Right renal pelvis (tissue), 4 donors: ENCODE results near the gene PAQR7. TPM values are rescaled to one million over a fixed set of nuclear protein-coding genes. Genes with fewer than 3 reads are reported as not detected.
A peak's percentile ranks its signal among the peaks of the same experiment; 100 is the strongest.

Experiments
- DNase-seq, 4 donors: peaks; one replicate each; pipeline ENCODE4 v3.0.0-alpha.2; 2013; ENCODE audit warnings: low read depth in 4 of 4, low spot score in 3 of 4, missing footprints in 1 of 4
- polyA plus RNA-seq, 4 donors: library from polyadenylated mRNA; unstranded; fragments of 120-200 nt; gene quantifications; one replicate each; pipeline ENCODE4 v1.2.1, GENCODE V29; 2013; ENCODE audit not compliant: insufficient read length in 4 of 4

PAQR7 gene
- polyA plus RNA-seq, 4 donors, result 27.3 to 32.4 (median 30.5) TPM

DNA sequence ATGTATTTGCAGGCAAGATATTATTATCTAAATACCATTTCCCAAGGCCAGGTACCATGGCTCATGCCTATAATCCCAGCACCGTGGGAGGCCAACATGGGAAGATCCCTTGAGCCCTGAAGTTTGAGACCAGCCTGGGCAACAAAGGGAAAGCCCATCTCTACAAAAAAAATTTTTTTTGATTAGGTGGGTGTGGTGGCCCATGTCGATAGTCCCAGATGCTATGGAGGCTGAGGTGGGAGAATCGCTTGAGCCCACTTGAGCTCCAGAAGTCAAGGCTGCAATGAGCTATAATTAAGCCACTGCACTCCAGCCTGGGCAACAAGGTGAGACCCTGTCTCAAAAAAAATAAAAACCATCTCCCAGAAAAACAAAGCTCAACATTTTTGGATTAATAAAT lies 28.5 kb upstream of the PAQR7 start:
- DNase-seq, result no peak

GRCh38 chr1:25902462-25902861 lies 27.0 kb upstream of the PAQR7 start:
- DNase-seq, result no peak

GRCh38 chr1:25900219-25900618 lies 24.7 kb upstream of the PAQR7 start:
- DNase-seq, result no peak

- DNase-seq, result no peak
These were observed 24.3 kb upstream of the PAQR7 start for GRCh38 chr1:25899792-25900191.

DNA sequence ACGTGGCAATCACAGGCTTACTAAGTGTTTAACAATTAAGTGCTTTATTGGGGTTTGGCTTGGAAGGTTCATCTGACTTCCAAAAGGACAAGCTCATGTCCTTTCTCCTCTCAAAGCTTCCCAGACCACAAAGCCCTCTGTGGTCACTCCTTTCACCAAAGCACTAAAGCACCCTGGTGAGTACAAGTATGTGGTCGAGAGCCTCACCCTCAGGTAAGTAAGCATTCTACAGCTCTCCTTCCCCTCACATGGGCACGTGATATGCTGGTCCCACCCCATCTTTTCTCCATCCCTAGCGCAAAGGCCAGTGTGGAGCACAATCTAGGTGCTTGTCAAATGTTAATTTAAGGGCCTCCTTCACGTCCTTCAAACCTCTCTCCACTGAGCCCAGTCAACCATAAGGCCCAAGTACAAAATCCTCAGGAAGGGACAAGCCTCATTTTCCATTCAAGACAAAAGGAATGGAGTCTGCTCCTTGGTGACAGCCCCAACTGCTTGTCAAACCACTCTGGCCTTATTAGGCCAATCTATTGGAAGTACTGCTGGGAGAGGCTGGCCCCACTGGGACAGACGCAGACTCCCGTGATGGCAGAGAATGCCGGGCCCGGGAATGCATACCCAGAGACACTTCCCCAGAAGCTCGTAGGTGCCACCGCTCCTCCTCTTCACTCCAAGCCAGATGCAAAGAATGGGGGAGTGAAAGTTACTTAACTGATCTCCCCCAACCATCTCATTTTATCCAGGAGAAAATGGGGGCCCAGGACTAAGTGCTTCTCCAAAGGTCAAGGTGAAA lies 22.9 kb upstream of the PAQR7 start:
- DNase-seq, result no peak

DNA sequence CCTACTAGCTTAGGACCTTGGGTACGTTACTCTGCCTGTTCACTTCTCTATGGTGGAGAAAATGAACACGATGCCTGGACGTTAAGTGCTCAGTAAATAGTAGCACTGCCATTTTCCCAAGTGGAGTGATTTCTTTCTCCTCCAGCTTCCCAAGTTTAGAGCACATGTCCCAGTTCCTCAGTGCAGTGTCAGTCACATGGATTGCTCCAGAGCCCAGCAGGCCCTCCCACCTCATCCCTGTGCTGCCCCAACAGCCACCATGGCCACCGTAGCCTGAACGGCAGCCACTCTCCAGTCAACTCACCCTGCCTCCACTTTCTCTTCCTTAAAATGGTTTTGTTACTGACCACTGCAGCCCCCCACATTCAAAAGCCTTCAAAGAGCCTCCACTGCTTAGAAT lies 22.2 kb upstream of the PAQR7 start:
- no peak for DNase-seq

- DNase-seq, result no peak
These were observed 20.8 kb upstream of the PAQR7 start for GRCh38 chr1:25896266-25896665.

DNA sequence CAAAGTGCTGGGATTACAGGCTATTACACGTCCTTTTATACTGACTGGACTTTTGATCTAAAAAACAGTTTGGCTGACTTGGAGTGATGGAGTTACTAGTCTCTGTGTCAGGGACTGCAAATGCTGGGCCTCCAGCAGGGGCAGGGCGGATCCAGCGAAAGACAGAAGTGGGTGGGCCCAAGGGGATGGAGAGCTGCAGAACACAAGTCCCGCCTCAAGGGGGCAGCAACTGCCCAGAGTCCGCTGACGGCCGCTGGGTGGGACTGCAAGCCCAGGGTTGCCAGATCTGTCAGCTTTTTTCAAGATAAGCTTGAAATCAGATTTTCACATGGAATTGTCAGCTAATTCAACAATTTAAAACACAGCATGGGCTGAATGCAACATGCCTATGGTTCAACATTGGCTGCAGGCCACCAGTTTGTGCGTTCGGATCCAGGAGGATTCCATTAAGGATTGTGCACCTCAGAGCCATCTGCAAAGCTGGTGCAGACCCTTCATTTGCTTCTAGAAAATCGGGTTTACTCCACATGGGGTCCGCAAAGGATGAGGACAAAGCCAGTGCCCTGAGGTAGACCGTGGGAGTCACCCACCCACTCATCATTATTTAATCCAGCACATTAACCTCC lies 20.0 kb upstream of the PAQR7 start:
- peak; percentile 88 to 90 (median 88) for DNase-seq

DNA sequence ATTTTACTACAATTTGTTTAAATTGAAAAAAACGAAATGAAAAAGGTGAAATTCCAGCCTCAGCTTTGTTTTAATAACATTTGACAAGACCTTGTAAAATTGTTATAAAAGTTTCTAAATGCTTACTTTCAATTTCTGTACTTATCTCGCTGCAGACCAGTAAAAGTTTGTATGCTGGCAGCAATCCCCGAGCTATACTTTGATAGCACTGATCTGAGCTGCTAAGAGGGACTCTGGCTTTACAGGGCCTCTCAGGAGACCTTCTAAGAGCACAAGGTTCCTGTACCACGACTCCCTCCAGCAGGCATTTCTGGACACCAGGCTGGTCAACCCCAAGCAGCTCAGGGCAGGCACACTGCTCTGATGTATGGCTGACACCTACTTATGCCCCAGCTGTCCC lies 17.6 kb upstream of the PAQR7 start:
- DNase-seq, result no peak

DNA sequence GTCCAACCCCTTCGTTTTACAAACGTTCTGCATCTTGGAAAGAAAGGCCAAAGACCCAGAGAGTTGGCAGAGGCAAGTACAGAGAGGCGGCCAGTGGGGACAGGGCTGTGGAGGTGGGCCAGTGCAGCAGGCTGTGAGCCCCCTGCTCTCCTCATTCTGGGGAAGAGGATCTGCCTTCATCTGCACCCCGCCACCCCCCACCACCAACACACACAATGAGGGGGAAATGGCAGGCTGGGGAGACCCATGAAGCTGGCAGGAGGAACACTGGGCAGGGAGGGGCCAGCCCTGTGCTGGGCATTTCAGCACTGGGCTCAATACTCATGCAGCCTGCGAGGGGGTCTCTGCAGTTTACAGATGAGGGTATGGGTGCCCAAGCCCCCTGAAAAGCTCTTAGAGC lies 16.1 kb upstream of the PAQR7 start:
- DNase-seq, result no peak

GRCh38 chr1:25890239-25891034 lies 14.9 kb upstream of the PAQR7 start:
- DNase-seq, result no peak

- no peak for DNase-seq
These were observed 14.0 kb upstream of the PAQR7 start for GRCh38 chr1:25889470-25889869.

- no peak for DNase-seq
These were observed 13.0 kb upstream of the PAQR7 start for GRCh38 chr1:25888426-25888987.

- no peak for DNase-seq
These were observed 10.1 kb upstream of the PAQR7 start for GRCh38 chr1:25885602-25886001.

DNA sequence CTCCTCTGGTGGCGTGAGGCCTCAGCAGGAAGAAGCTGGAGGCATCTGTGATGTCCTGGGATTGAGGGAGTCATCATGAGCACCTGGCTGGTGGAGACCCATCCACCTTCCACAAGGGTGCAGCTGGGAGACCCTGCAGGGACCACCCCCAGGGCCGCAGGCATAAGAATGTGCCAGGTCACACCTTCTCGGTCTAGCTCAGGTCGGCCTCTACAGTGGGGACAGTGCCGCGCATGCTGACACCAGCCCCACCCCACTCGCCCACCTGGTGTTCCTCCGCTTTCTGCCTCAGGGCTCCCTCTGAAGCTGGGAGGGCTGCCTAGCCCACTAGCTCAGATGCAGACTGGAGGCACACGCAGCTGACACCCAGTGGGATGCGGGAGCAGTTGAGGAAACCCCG lies 5.8 kb upstream of the PAQR7 start:
- DNase-seq, result no peak

DNA sequence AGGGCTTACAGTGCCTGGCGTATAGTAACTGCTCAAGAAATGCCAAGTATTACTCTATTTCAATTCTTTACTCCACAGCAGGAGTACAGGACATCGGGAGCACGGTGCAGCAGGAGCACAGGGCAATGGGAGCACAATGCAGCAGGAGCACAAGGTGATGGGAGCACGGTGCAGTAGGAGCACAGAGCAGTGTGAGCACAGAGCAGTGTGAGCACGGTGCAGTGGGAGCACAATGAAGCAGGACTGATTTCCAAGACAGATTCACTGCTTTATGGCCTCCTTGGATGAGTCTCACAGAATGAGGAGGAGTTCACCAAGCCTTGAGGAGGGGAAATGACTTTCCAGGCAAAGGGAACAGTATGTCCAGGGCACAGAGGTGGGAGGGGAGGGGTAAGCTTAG lies 5.0 kb upstream of the PAQR7 start:
- DNase-seq, result no peak

- no peak for DNase-seq
These were observed 4.2 kb upstream of the PAQR7 start for GRCh38 chr1:25879675-25880074.

DNA sequence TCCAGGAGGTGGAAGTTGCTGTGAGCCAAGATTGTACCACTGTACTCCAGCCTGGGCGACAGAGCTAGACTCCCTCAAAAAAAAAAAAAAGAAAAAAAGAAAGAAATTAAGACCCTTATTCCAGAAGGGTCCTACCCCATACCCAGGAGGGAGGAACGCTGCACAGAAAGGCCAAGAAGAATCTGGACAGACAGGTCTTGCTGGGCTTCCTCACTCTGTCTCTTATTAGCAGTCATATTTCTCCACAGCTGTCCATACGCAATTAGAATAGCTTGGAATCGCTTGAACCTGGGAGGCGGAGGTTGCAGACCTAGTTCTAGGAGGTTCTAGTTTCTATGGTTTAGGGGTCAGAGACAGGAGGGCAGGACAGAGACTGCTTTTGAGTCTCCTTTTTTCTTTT lies 3.2 kb upstream of the PAQR7 start:
- no peak for DNase-seq

GRCh38 chr1:25877155-25877554 lies 1.6 kb upstream of the PAQR7 start:
- no peak for DNase-seq

- no peak for DNase-seq
These were observed 1.2 kb upstream of the PAQR7 start for GRCh38 chr1:25876693-25877077.
